C4-2B (cell line): ENCODE measurements around the gene SPTB.

Experiments used
- CTCF ChIP-seq: fragments of 450-650 bp; conservative IDR thresholded peaks from 2 replicates; pipeline ENCODE4 v1.5.1; 2017; ENCODE audit warnings: mild to moderate bottlenecking
- ZFX ChIP-seq: fragments of 450-650 bp; IDR thresholded peaks from 2 replicates; pipeline ENCODE4 v1.6.1; 2017

- TF ChIP-seq CTCF = no peak
- TF ChIP-seq ZFX = no peak
These were observed 33.4 kb downstream of the SPTB start for GRCh38 chr14:64846319-64846718.
